HEK293T (cell line): ENCODE data around the gene SEMA4D.

Experiments used
- ARNT ChIP-seq: fragments of 450-650 bp; IDR thresholded peaks from 2 replicates; pipeline ENCODE4 v1.6.1; 2017; ENCODE audit warnings: mild to moderate bottlenecking
- CTBP1 ChIP-seq: fragments of 450-650 bp; IDR thresholded peaks from 2 replicates; pipeline ENCODE4 v1.6.1; 2016; ENCODE audit warnings: borderline replicate concordance
- FOXA1 ChIP-seq: fragments of 450-650 bp; IDR thresholded peaks from 2 replicates; pipeline ENCODE4 v1.6.1; 2016; ENCODE audit warnings: mild to moderate bottlenecking
- FOXK2 ChIP-seq: fragments of 450-650 bp; IDR thresholded peaks from 2 replicates; pipeline ENCODE4 v1.6.1; 2016; ENCODE audit warnings: mild to moderate bottlenecking
- FOXM1 ChIP-seq: fragments of 450-650 bp; IDR thresholded peaks from 2 replicates; pipeline ENCODE4 v1.6.1; 2017; ENCODE audit warnings: mild to moderate bottlenecking, borderline replicate concordance
- HDGF ChIP-seq: fragments of 450-650 bp; IDR thresholded peaks from 2 replicates; pipeline ENCODE4 v1.6.1; 2017; ENCODE audit warnings: antibody characterized with exemption, borderline replicate concordance
- NFRKB ChIP-seq: fragments of 450-650 bp; IDR thresholded peaks from 2 replicates; pipeline ENCODE4 v1.6.1; 2016; ENCODE audit warnings: mild to moderate bottlenecking, moderate library complexity
- PKNOX1 ChIP-seq: fragments of 450-650 bp; IDR thresholded peaks from 2 replicates; pipeline ENCODE4 v1.6.1; 2016
- SP1 ChIP-seq: fragments of 450-650 bp; IDR thresholded peaks from 2 replicates; pipeline ENCODE4 v1.6.1; 2017
- SUZ12 ChIP-seq: fragments of 450-650 bp; IDR thresholded peaks from 2 replicates; pipeline ENCODE4 v1.6.1; 2016; ENCODE audit warnings: mild to moderate bottlenecking
- TARDBP ChIP-seq: fragments of 450-650 bp; IDR thresholded peaks from 2 replicates; pipeline ENCODE4 v1.6.1; 2016

- no peak for TF ChIP-seq FOXM1
- TF ChIP-seq NFRKB: no peak
- TF ChIP-seq FOXA1: no peak
- TF ChIP-seq TARDBP: no peak
- TF ChIP-seq SUZ12: no peak
- TF ChIP-seq SP1: no peak
- TF ChIP-seq ARNT: no peak
- no peak for TF ChIP-seq HDGF
- no peak for TF ChIP-seq CTBP1
- no peak for TF ChIP-seq PKNOX1
- no peak for TF ChIP-seq FOXK2
Observed at GRCh38 chr9:89379031-89379430, 118.9 kb downstream of the SEMA4D start.
